LNCaP clone FGC (cell line): ENCODE results near the gene TMEM88.
"Not testable (repeated sequence)": the region's sequence is repeated elsewhere in the genome, so short reads cannot be mapped to it uniquely, and the experiment has no call there.

Source experiments
- DNase-seq: peaks from one replicate; pipeline ENCODE4 v3.0.0-alpha.2; 2011; ENCODE audit warnings: low read depth
- H3K4me3 ChIP-seq: 2 replicates; pipeline ENCODE4 v1.5.1; 2011; ENCODE audit warnings: mild to moderate bottlenecking, low read depth, low read length, control low read depth
- TF ChIP-seq, protein P1 (sequence below): IDR thresholded peaks from 2 replicates; pipeline ENCODE4 v1.5.1; 2012; ENCODE audit warnings: mild to moderate bottlenecking; ENCODE audit not compliant: control insufficient read depth, insufficient read depth; ENCODE audit errors: extremely low read depth

TMEM88 gene

DNA sequence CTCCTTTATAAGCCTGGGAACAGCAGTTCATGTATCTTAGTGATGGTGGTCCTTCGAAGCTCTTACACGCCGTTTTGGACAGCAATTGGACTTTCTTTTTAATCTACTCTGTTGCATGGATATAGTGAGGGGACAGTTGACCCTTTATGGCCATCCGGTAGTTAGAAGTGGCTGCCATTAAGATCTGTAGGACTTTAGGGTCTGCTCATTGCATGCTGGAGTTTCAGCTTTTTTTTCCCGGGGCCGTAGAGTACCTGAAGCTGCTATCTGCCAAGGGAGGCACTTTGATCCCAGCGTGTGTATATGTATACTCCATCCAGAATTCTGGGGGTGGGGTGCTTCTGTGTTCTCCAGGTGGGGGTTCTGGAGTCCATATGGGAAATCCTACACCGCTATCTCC, 4.2 kb downstream of the TMEM88 start:
- peak overlapping the region; percentile 63 for H3K4me3 ChIP-seq
- TF ChIP-seq, protein P1, sequence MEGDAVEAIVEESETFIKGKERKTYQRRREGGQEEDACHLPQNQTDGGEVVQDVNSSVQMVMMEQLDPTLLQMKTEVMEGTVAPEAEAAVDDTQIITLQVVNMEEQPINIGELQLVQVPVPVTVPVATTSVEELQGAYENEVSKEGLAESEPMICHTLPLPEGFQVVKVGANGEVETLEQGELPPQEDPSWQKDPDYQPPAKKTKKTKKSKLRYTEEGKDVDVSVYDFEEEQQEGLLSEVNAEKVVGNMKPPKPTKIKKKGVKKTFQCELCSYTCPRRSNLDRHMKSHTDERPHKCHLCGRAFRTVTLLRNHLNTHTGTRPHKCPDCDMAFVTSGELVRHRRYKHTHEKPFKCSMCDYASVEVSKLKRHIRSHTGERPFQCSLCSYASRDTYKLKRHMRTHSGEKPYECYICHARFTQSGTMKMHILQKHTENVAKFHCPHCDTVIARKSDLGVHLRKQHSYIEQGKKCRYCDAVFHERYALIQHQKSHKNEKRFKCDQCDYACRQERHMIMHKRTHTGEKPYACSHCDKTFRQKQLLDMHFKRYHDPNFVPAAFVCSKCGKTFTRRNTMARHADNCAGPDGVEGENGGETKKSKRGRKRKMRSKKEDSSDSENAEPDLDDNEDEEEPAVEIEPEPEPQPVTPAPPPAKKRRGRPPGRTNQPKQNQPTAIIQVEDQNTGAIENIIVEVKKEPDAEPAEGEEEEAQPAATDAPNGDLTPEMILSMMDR = no peak
- no peak for DNase-seq

DNA sequence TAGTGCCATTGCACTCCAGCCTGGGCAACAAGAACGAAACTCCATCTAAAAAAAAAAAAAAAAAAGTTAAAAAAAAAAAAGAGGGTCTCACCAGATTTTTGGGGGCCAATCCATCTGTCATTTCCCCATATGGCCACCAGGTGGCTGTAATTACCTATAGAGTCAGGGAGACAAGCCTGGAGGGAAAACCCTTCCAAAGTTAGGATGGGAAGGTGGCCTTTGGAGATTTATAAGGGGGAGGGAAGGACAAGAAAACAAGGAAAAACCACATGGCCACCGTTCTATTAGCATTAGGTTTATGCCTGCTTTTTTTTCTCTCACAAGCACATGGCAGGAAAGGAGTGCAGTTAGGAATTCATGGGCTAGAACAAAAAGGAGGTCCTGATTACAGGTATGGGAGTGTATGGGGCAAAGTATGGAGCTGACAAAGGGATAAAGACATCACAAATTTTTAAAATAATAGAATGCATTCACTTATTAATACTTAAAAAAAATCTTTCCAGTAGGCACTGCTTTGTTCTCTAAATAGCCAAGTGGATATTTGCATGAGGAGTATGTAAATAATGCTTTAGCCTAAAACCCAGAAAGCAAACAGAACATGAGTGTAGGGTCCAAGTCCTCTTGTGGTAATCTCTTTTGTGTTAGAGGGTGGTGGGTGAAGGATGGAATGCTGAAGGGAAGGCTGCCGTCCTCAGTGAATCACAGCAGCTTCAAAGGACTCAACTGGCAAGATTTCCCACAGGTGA, 8.0 kb downstream of the TMEM88 start:
- no peak for DNase-seq
- H3K4me3 ChIP-seq = no peak overlapping the region

DNA sequence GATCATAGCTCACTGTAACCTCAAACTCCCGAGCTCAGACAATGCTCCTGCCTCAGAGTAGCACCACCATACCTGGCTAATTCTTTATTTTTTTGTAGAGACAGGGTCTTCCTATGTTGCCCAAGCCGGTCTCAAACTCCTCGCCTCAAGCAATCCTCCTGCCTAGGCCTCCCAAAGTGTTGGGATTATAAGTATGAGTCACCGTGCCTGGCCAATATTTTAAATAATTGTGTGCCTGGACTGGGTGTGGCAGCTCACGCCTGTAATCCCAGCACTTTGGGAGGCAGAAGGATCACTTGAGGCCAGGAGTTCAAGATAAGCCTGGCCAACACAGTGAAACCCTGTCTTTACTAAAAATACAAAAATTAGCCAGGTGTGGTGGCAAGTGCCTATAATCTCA, 9.5 kb downstream of the TMEM88 start:
- not testable (repeated sequence) for H3K4me3 ChIP-seq, DNase-seq

More for the DNA sequence above, 8.0 kb downstream of the TMEM88 start:
- TF ChIP-seq, protein P1 = peak; percentile 78

DNA sequence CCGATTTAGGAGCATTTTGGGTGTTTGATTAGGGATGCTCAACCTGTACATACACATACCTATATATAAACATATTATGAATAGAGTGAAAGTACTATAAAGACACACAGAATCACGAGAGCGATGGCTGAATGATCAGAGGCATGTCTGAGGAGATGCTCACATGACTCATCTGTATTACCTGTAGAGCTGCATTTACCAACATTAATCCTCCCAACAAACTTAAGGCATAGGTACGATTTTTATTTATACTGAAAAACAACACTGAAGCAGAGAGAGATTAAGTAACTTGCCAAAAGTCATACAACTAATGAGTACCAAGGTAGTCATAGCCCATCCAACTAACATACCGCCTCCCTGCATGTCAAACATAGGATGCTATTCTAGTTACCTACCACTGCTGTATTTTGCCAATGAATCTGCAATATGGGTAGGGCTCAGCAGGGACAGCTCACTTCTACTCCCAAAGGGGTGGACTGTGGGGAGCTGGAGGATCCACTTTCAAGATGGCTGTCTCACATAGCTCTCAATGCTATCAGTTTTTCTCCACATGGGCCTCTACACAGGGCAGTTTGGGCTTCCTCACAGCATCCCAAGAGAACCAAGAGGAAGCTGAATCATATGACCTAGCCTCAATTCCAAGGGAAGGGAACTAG, 10.3 kb downstream of the TMEM88 start:
- no peak overlapping the region for H3K4me3 ChIP-seq
- TF ChIP-seq, protein P1 = no peak
- DNase-seq = no peak

DNA sequence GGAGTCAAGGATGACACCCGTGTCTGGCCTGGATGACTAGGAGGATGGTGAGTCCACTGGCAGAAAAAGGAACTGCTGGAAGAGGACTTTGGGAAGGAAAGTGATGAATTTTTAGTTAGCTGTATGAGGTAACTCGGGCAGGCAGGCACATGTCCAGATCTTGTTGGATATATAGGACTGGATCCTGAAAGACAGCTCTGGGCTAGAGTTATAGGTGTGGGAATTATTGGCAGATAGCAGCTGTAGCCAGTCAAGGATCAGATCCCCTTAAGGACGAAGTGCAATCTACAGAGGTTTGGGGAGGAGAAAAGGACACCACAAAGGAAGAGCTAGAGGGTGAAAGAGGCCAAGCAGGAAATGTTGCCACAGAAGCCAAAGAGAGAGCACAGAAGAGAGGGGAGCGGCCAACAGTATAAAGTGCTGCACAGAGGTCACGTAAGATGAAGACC, 13.0 kb downstream of the TMEM88 start:
- DNase-seq = no peak
- TF ChIP-seq, protein P1 = no peak
- no peak overlapping the region for H3K4me3 ChIP-seq

DNA sequence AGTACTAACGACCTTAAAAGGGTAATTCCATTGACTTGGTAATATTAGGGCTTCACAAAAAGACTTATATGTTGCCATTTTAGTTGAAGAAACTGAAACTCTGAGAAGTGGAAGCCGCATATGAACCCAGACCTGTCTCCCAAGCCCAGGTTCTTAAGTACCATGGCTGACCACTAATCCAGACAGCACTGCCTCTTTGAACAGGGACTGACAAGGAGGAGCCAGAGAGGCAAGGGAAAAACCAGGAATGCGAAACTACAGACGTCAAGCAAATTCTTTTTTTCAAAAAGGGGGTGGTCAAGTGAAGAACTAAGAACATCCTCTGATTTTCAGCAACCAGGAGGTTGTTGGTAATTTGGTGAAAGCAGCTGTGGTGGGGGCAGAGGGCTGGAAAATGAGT, 18.2 kb downstream of the TMEM88 start:
- no peak overlapping the region for H3K4me3 ChIP-seq
- DNase-seq = no peak
- TF ChIP-seq, protein P1 = no peak

DNA sequence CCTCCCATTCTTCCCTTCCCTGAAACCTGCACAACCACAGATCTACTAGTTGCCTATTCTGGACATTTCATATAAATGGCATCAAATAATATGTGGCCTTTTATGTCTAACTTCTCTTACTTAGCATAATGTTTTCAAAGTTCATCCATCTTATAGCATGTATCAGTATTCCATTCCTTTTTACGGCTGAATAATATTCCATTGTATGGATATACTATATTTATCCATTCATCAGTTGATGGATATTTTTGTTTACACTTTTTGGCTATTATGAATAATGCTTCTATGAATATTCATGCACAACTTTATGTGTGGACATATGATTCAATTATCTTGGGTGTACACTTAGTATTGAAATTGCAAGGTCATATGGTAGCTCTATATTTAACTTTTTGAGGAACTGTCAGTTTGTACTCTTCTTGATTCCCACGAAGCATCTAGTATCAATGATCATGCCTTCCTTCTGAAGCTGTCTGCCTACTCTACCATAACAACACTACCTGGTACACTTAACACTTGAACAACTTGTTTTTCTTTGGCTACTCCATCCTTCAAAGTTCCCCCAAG, 21.0 kb downstream of the TMEM88 start:
- TF ChIP-seq, protein P1 = no peak
- DNase-seq = no peak
- H3K4me3 ChIP-seq = no peak overlapping the region
